ENCODE data around the gene BLVRA.
"Not testable (repeated sequence)": the region's sequence is repeated elsewhere in the genome, so short reads cannot be mapped to it uniquely, and the experiment has no call there.

DNA sequence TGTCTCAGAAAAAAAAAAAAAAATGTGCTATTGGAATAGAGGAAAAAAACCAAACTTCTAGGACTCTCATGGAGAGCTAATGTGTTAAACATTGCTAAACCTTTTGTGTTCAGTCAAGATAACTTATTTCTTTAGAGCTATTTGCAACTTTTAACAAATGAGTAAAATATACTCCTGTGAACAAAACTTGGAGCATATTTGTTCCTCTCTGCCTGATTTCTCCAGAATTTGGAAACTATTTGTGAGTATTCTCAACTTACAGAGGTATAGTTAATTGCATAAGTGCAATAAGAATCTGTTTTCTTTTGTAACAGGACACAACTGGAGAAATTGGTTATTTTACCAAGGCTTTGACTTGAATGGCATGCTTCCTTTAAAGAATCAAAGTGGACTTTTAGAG, 72.4 kb downstream of the BLVRA start:
- TF ChIP-seq, protein P1, sequence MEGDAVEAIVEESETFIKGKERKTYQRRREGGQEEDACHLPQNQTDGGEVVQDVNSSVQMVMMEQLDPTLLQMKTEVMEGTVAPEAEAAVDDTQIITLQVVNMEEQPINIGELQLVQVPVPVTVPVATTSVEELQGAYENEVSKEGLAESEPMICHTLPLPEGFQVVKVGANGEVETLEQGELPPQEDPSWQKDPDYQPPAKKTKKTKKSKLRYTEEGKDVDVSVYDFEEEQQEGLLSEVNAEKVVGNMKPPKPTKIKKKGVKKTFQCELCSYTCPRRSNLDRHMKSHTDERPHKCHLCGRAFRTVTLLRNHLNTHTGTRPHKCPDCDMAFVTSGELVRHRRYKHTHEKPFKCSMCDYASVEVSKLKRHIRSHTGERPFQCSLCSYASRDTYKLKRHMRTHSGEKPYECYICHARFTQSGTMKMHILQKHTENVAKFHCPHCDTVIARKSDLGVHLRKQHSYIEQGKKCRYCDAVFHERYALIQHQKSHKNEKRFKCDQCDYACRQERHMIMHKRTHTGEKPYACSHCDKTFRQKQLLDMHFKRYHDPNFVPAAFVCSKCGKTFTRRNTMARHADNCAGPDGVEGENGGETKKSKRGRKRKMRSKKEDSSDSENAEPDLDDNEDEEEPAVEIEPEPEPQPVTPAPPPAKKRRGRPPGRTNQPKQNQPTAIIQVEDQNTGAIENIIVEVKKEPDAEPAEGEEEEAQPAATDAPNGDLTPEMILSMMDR (IDR thresholded peaks at IDR 0.05; ENCODE audit: low read depth, low read length, poor library complexity, severe bottlenecking): not testable (repeated sequence)
- TF ChIP-seq EZH2phosphoT487 (IDR thresholded peaks at IDR 0.05; ENCODE audit: borderline replicate concordance, low read length): not testable (repeated sequence)
